ENCODE measurements around the gene EP400.

- TF ChIP-seq CTCF (IDR thresholded peaks at IDR 0.05) (no peak), POLR2AphosphoS5 (IDR thresholded peaks at IDR 0.05) (no peak)
Measured at GRCh38 chr12:132085291-132085635, 135.5 kb downstream of the EP400 start.

Data from gastroesophageal sphincter (tissue), 3 donors.